RPMI8226 (cell line): ENCODE measurements around the gene HS6ST3.

Source experiments
- DNase-seq: peaks from one replicate; pipeline ENCODE4 v3.0.0-alpha.2; 2015

The HS6ST3 gene

GRCh38 chr13:96673825-96674224, 583.9 kb downstream of the HS6ST3 start:
- DNase-seq: no peak

- DNase-seq: no peak
These were observed 587.1 kb downstream of the HS6ST3 start for GRCh38 chr13:96677029-96677428.

- no peak for DNase-seq
These were observed 588.9 kb downstream of the HS6ST3 start for GRCh38 chr13:96678801-96679200.

- no peak for DNase-seq
These were observed 591.0 kb downstream of the HS6ST3 start for GRCh38 chr13:96680898-96681297.

GRCh38 chr13:96681766-96682165, 591.9 kb downstream of the HS6ST3 start:
- DNase-seq: no peak

GRCh38 chr13:96684469-96684868, 594.6 kb downstream of the HS6ST3 start:
- DNase-seq: no peak

GRCh38 chr13:96684907-96685306, 595.0 kb downstream of the HS6ST3 start:
- no peak for DNase-seq

- DNase-seq: no peak
These were observed 596.4 kb downstream of the HS6ST3 start for GRCh38 chr13:96686286-96686685.

- DNase-seq: no peak
These were observed 597.3 kb downstream of the HS6ST3 start for GRCh38 chr13:96687191-96687590.

- no peak for DNase-seq
These were observed 601.1 kb downstream of the HS6ST3 start for GRCh38 chr13:96690998-96691397.

- DNase-seq: no peak
These were observed 606.5 kb downstream of the HS6ST3 start for GRCh38 chr13:96696389-96696900.

GRCh38 chr13:96700657-96701056, 610.8 kb downstream of the HS6ST3 start:
- no peak for DNase-seq

- no peak for DNase-seq
These were observed 617.2 kb downstream of the HS6ST3 start for GRCh38 chr13:96707146-96707545.

GRCh38 chr13:96710166-96710862, 620.4 kb downstream of the HS6ST3 start:
- DNase-seq: no peak

- DNase-seq: no peak
These were observed 630.5 kb downstream of the HS6ST3 start for GRCh38 chr13:96720446-96720845.

- no peak for DNase-seq
These were observed 636.7 kb downstream of the HS6ST3 start for GRCh38 chr13:96726651-96727050.

- DNase-seq: no peak
These were observed 638.6 kb downstream of the HS6ST3 start for GRCh38 chr13:96728463-96728862.

GRCh38 chr13:96730676-96731075, 640.8 kb downstream of the HS6ST3 start:
- DNase-seq: no peak

GRCh38 chr13:96734499-96734898, 644.6 kb downstream of the HS6ST3 start:
- DNase-seq: no peak

- no peak for DNase-seq
These were observed 651.9 kb downstream of the HS6ST3 start for GRCh38 chr13:96741779-96742178.

GRCh38 chr13:96743296-96744089, 653.6 kb downstream of the HS6ST3 start:
- no peak for DNase-seq

- no peak for DNase-seq
These were observed 654.7 kb downstream of the HS6ST3 start for GRCh38 chr13:96744367-96745331.

GRCh38 chr13:96746886-96747285, 657.0 kb downstream of the HS6ST3 start:
- no peak for DNase-seq
